Body of pancreas (tissue), 4 donors: ENCODE results near the gene MCM10. TPM values are rescaled to one million over a fixed set of nuclear protein-coding genes. Genes with fewer than 3 reads are reported as not detected.

Experiments
- ATAC-seq: fragments of 150-250 bp; one replicate; pipeline ENCODE4 v1.9.1; 2016
- DNase-seq, 4 donors: peaks; one replicate each; pipeline ENCODE4 v3.0.0-alpha.2; 2019
- H3K27ac ChIP-seq, 4 donors: fragments of 200-600 bp; sonication (generic); 1 replicate in 3 of 4; 2 replicates in 1 of 4; pipeline versions ENCODE4 v1.5.1 to v1.6.1; 2016 to 2019; ENCODE audit warnings: mild to moderate bottlenecking in 1 of 4, mixed read lengths in 1 of 4, moderate library complexity in 1 of 4
- H3K27me3 ChIP-seq, 2 donors: fragments of 200-600 bp; sonication (generic); one replicate each; pipeline ENCODE4 v1.6.0; 2016; ENCODE audit warnings: mild to moderate bottlenecking in 1 of 2
- H3K36me3 ChIP-seq, 2 donors: fragments of 200-600 bp; sonication (generic); replicated peaks in 1 of 2; 2 replicates each; pipeline ENCODE4 v1.5.1; 2016; ENCODE audit warnings: low read depth in 2 of 2; ENCODE audit not compliant: insufficient read depth in 1 of 2
- H3K4me1 ChIP-seq: fragments of 200-600 bp; sonication (generic); one replicate; pipeline ENCODE4 v1.6.0; 2016
- H3K4me3 ChIP-seq, 2 donors: fragments of 200-600 bp; sonication (generic); 1 replicate in 1 of 2; 2 replicates in 1 of 2; pipeline ENCODE4 v1.5.1; 2016 to 2019
- H3K9me3 ChIP-seq, 3 donors: fragments of 200-600 bp; sonication (generic); 1 replicate in 2 of 3; 2 replicates in 1 of 3; pipeline ENCODE4 v1.5.1; 2016
- CTCF ChIP-seq, 7 experiments: fragments of 450-650 bp in 4 of 7; fragments of 200-600 bp in 3 of 7; sonication (generic) in 3 of 7; IDR thresholded peaks; one replicate each; pipeline ENCODE4 v1.5.1; 2016 to 2019; ENCODE audit warnings: antibody characterized with exemption in 7 of 7
- POLR2A ChIP-seq, 3 donors: fragments of 450-650 bp; IDR thresholded peaks; one replicate each; pipeline ENCODE4 v1.6.1; 2016; ENCODE audit warnings: antibody characterized with exemption in 3 of 3, mild to moderate bottlenecking in 2 of 3
- WGBS, 2 donors: methylation state at CpG; one replicate each; pipeline ENCODE4 v1.1.5; 2017; 5-methylcytosine and 5-hydroxymethylcytosine counted together
- intact Hi-C: fragments of 100-400 bp; cut with DNase I; formaldehyde crosslinking; loops from one replicate; pipeline ENCODE4 v1.15.1; 2023
- small RNA-seq: library from RNA; depleted of rRNA; stranded (forward); fragments of <200 nt; gene quantifications from one replicate; pipeline ENCODE3, GENCODE V24; 2016
- total RNA-seq, 2 donors: library from RNA; depleted of rRNA; stranded (reverse); fragments of >200 nt; gene quantifications; one replicate each; pipeline ENCODE4 v1.1.0, GENCODE V29; 2016

The MCM10 gene
- total RNA-seq, 2 donors from 2014 or later: 0.26 TPM; not detected in 1

- H3K36me3 ChIP-seq: no peaks in the 10 kb centered on the region
- no peak overlapping the region for H3K4me3 ChIP-seq
- no peak overlapping the region for H3K27ac ChIP-seq
- no peak for DNase-seq
- intact Hi-C loops: no loop called here
- TF ChIP-seq POLR2A (IDR thresholded peaks at IDR 0.05) (no peak), CTCF (IDR thresholded peaks at IDR 0.05) (no peak)
- H3K27me3 ChIP-seq: no peaks in the 10 kb centered on the region
- H3K9me3 ChIP-seq: no peaks in the 10 kb centered on the region
- no peak for ATAC-seq
- WGBS, 2 donors: 84 to 87% methylated on average over 4 of the region's 4 CpGs
- H3K4me1 ChIP-seq: no peaks in the 10 kb centered on the region
Measured at GRCh38 chr10:13253726-13254125, 92.4 kb downstream of the MCM10 start.

- H3K4me1 ChIP-seq: no peaks in the 10 kb centered on the region
- intact Hi-C loops: no loop called here
- DNase-seq (no peak), ATAC-seq (no peak)
- H3K9me3 ChIP-seq: no peaks in the 10 kb centered on the region
- no peaks in the 10 kb centered on the region for H3K27me3 ChIP-seq
- no peak overlapping the region for H3K4me3 ChIP-seq
- 83 to 85% methylated on average over 2 of the region's 2 CpGs for WGBS, 2 donors
- H3K36me3 ChIP-seq: no peaks in the 10 kb centered on the region
- H3K27ac ChIP-seq: no peak overlapping the region
- TF ChIP-seq CTCF (IDR thresholded peaks at IDR 0.05): no peak
- no peak for TF ChIP-seq POLR2A (IDR thresholded peaks at IDR 0.05)
Measured at GRCh38 chr10:13256627-13257026, 95.3 kb downstream of the MCM10 start.

GRCh38 chr10:13257621-13258140, 96.3 kb downstream of the MCM10 start:
- WGBS, 2 donors: 65 to 84% methylated on average over 5 of the region's 5 CpGs
- Histone ChIP-seq H3K4me3 (no peak overlapping the region), H3K27me3 (no peaks in the 10 kb centered on the region), H3K27ac (no peak overlapping the region), H3K9me3 (no peaks in the 10 kb centered on the region), H3K36me3 (no peaks in the 10 kb centered on the region), H3K4me1 (no peaks in the 10 kb centered on the region)
- no peak for ATAC-seq
- TF ChIP-seq CTCF (IDR thresholded peaks at IDR 0.05): no peak
- intact Hi-C loops: no loop called here
- no peak for DNase-seq

Small RNA genes lying within 50 kb of the gene (small RNA-seq; reads per million reads assigned to genes)
- gene RNU6-6P: not detected

Other genes starting within 250 kb of the MCM10 start
- gene CCDC3, start 159.8 kb upstream of the MCM10 start, total RNA-seq: 10 to 100 TPM in 1 of 2 donors, 1 to 10 TPM in 1; 2.1 to 17.1 TPM
- 10 to 100 TPM; 23.4 to 32.7 TPM for gene OPTN, start 61.4 kb upstream of the MCM10 start, total RNA-seq
- gene UCMA, start 72.8 kb downstream of the MCM10 start, total RNA-seq: not detected
- 10 to 100 TPM; 22.1 to 23.4 TPM for gene PHYH, start 138.5 kb downstream of the MCM10 start, total RNA-seq
- gene SEPHS1, start 186.7 kb downstream of the MCM10 start, total RNA-seq: 10 to 100 TPM; 17.6 to 21.8 TPM